Measurements from ENCODE around the gene AKR1B15.
A peak's percentile ranks its signal among the peaks of the same experiment; 100 is the strongest.
"Not testable (repeated sequence)": the region's sequence is repeated elsewhere in the genome, so short reads cannot be mapped to it uniquely, and the experiment has no call there.

AKR1B15 gene

DNA sequence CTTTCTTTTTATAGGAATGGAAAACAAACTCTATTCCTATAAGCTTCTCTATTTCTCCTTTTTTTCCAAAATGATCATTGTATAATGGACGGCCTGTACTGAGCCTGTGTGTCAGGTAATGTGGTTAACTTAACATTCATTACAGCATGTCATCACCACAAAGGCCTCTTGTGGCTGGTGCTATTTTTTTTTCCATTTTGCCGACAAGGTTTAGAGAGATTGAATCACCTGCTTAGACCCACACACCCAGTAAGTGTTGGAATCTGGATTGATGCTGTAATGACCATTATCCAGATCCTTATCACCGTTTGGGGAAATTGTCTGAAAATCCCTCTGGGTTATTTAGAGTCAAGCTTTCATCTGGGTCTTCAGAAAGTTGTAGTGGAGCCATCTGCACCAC lies 18.5 kb downstream of the AKR1B15 start:
- H3K4me1 ChIP-seq (ENCODE audit: control insufficient read depth, insufficient read depth, low read length) = peaks cover 10% of the 10 kb centered on the region
- H3K36me3 ChIP-seq (ENCODE audit: insufficient read depth, low read length) = no peaks in the 10 kb centered on the region

DNA sequence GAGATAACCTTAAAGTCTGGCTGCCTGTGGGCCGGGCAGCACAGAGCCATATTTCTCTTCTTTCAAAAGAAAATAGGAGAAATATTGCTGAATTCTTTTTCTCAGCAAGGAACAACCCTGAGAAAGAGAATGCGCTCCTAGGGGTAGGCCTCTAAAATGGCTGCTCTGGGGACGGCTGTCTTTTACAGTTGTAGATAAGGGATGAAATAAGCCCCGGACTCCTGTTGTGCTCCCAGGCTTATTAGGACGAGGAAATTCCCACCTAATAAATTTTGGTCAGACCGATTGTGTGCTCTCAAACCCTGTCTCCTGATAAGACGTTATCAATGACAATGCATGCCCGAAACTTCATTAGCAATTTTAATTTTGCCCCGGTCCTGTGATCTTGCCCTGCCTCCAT lies 21.1 kb downstream of the AKR1B15 start:
- H3K4me1 ChIP-seq (ENCODE audit: control insufficient read depth, insufficient read depth, low read length); H3K4me3 ChIP-seq (ENCODE audit: low read length); H3K4me2 ChIP-seq (ENCODE audit: low read length); H3K27me3 ChIP-seq (ENCODE audit: control insufficient read depth, insufficient read depth, low read length); H3K9me3 ChIP-seq (replicated peaks; ENCODE audit: low read length); H3K9ac ChIP-seq (ENCODE audit: low read depth, low read length); H3K36me3 ChIP-seq (ENCODE audit: insufficient read depth, low read length): not testable (repeated sequence)

More for the DNA sequence above, 18.5 kb downstream of the AKR1B15 start:
- Histone ChIP-seq H3K4me3 (ENCODE audit: low read length) (no peak overlapping the region), H3K9ac (ENCODE audit: low read depth, low read length) (no peak overlapping the region), H3K9me3 (replicated peaks; ENCODE audit: low read length) (peaks cover 9% of the 10 kb centered on the region), H3K4me2 (ENCODE audit: low read length) (no peak overlapping the region), H3K27me3 (ENCODE audit: control insufficient read depth, insufficient read depth, low read length) (no peaks in the 10 kb centered on the region)

DNA sequence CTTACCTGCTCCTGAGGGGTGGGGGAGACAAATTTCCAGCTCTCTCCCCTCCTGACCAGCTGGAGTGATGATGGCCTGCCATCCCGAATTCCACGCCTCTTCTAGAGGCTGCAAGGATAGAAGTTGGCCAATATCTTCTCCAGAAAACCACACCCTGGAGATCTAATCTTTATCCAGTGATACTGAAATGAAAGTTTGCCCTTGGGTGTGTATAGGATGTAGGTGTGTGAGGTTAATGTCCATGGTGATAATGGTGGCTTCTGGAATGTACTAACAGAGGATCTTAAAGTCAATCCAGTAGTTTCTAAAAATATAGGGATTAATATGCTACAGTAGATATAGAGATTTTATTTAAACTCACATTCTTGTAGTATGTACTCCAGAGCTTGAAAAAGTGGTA lies 22.2 kb downstream of the AKR1B15 start:
- no peak overlapping the region for H3K4me2 ChIP-seq (ENCODE audit: low read length)
- no peak overlapping the region for H3K4me3 ChIP-seq (ENCODE audit: low read length)
- no peak overlapping the region for H3K9ac ChIP-seq (ENCODE audit: low read depth, low read length)
- H3K36me3 ChIP-seq (ENCODE audit: insufficient read depth, low read length) = no peaks in the 10 kb centered on the region
- H3K9me3 ChIP-seq (replicated peaks; ENCODE audit: low read length) = no peaks in the 10 kb centered on the region
- H3K4me1 ChIP-seq (ENCODE audit: control insufficient read depth, insufficient read depth, low read length) = no peaks in the 10 kb centered on the region
- no peaks in the 10 kb centered on the region for H3K27me3 ChIP-seq (ENCODE audit: control insufficient read depth, insufficient read depth, low read length)

DNA sequence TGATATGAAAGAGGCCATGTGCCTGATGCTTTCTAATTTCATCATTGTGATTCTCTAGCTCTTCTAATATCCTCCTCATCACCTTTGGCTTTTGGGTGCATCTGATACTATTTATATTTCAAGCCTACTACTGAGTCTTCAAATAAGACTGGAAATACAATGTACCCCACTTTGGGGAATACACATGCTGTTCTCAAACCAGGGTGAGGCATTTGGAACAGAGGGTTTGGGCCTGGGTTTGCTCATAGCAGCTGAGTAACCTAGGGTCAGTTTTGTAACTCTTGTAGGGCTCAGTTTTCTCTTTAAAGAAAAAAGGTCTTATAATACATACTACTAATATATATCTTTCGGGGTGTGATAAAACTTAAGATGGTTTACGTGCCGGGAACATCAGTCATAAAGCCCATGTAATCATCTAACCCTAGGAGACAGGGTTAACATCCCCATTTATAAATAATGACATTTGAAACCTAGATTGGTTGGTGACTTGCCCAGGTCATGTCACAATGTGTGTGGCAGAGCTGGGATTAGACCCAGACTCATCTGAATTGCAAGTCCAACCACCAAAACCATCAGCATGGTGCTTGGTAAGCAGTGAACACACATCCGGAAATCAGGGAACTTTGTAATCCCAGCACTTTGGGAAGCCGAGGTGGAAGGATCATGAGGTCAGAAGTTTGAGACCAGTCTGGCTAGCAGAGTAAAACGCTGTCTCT lies 23.0 kb downstream of the AKR1B15 start:
- Histone ChIP-seq H3K4me2 (ENCODE audit: low read length) (no peak overlapping the region), H3K4me3 (ENCODE audit: low read length) (no peak overlapping the region), H3K27me3 (ENCODE audit: control insufficient read depth, insufficient read depth, low read length) (no peaks in the 10 kb centered on the region), H3K4me1 (ENCODE audit: control insufficient read depth, insufficient read depth, low read length) (no peaks in the 10 kb centered on the region), H3K9ac (ENCODE audit: low read depth, low read length) (no peak overlapping the region), H3K36me3 (ENCODE audit: insufficient read depth, low read length) (no peaks in the 10 kb centered on the region), H3K9me3 (replicated peaks; ENCODE audit: low read length) (no peaks in the 10 kb centered on the region)

DNA sequence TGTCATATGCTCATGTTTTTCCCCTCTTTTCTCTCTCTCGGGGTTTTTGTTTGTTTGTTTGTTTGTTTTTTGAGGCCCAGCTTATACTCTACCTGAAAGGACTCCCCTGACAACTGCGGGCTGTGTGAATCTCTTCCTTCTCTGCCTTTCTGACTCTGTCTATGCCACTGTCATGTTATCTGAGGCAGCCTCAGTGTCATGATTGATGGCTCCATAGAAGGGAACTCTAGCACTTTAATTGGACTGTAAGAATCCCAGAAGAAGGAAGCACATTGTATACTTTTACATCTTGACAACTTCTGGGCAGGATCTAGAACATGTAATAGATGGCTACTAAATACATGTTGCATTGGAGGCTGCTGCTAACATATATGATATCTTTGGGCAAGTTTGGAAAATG lies 25.4 kb downstream of the AKR1B15 start:
- H3K4me3 ChIP-seq (ENCODE audit: low read length) = no peak overlapping the region
- H3K27me3 ChIP-seq (ENCODE audit: control insufficient read depth, insufficient read depth, low read length) = peaks cover 7% of the 10 kb centered on the region
- H3K36me3 ChIP-seq (ENCODE audit: insufficient read depth, low read length) = no peaks in the 10 kb centered on the region
- no peaks in the 10 kb centered on the region for H3K9me3 ChIP-seq (replicated peaks; ENCODE audit: low read length)
- H3K4me2 ChIP-seq (ENCODE audit: low read length) = no peak overlapping the region
- no peaks in the 10 kb centered on the region for H3K4me1 ChIP-seq (ENCODE audit: control insufficient read depth, insufficient read depth, low read length)
- H3K9ac ChIP-seq (ENCODE audit: low read depth, low read length) = no peak overlapping the region

DNA sequence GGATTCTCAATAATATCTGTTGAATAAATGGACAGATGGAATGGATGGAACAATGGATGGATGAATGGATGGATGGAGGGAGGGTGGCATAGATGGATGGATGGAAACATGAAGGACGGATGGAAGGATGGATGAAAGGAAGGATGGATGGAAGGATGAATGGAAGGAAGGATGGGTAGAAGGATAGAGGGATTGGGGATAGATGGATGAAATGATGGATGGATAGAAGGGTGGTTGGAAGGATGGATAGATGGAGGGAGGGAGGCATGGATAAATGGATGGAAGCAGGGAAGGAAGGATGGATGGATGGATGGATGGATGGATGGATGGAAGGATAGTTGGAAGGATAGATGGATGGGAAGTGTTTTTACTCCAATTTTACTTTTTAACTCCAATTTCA lies 35.4 kb downstream of the AKR1B15 start:
- H3K4me3 ChIP-seq (ENCODE audit: low read length) = no peak overlapping the region
- H3K27me3 ChIP-seq (ENCODE audit: control insufficient read depth, insufficient read depth, low read length) = peaks cover 39% of the 10 kb centered on the region
- H3K9ac ChIP-seq (ENCODE audit: low read depth, low read length) = no peak overlapping the region
- H3K4me1 ChIP-seq (ENCODE audit: control insufficient read depth, insufficient read depth, low read length) = no peaks in the 10 kb centered on the region
- H3K36me3 ChIP-seq (ENCODE audit: insufficient read depth, low read length) = no peaks in the 10 kb centered on the region
- H3K4me2 ChIP-seq (ENCODE audit: low read length) = no peak overlapping the region
- H3K9me3 ChIP-seq (replicated peaks; ENCODE audit: low read length) = no peaks in the 10 kb centered on the region

DNA sequence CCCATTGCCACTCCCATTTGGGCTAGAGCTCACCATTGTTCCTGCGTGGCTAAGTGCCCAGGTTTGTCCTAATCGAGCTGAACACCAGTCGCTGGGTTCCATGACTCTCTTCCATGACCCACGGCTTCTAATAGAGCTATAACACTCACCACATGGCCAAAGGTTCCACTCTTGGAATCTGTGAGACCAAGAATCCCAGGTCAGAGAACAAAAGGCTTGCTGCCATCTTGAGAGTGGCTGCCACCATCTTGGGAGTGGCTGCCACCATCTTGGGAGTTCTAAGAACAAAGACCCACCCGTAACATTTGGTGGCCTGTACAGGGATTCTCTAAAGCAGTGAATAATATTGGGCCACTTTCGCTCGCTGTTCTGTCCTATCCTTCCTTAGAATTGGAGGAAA lies 37.0 kb downstream of the AKR1B15 start:
- Histone ChIP-seq H3K4me2 (ENCODE audit: low read length) (no peak overlapping the region), H3K4me1 (ENCODE audit: control insufficient read depth, insufficient read depth, low read length) (peaks cover 5% of the 10 kb centered on the region), H3K4me3 (ENCODE audit: low read length) (no peak overlapping the region), H3K9ac (ENCODE audit: low read depth, low read length) (no peak overlapping the region), H3K36me3 (ENCODE audit: insufficient read depth, low read length) (no peaks in the 10 kb centered on the region), H3K27me3 (ENCODE audit: control insufficient read depth, insufficient read depth, low read length) (peaks cover 31% of the 10 kb centered on the region), H3K9me3 (replicated peaks; ENCODE audit: low read length) (no peaks in the 10 kb centered on the region)

DNA sequence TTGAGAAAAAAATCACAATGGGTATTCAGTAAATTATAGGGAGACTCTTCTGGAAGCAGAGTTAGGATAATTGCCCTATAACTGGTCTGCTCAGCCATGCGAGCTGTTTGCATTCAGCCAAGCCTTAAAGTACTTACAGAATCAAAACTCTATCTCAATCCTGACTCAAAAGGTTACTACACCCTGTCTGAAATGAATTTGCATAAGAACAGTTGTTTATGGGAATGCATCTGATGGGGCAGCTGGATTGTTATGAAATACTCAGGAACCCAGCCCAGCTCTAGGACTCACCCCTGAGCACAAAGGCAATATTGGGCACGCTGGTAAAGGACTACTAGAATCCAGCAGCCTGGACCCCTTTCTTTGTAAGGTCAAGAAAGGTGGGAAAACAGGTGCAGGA lies 38.8 kb downstream of the AKR1B15 start:
- Histone ChIP-seq H3K36me3 (ENCODE audit: insufficient read depth, low read length) (no peaks in the 10 kb centered on the region), H3K4me3 (ENCODE audit: low read length) (no peak overlapping the region), H3K9me3 (replicated peaks; ENCODE audit: low read length) (no peaks in the 10 kb centered on the region), H3K27me3 (ENCODE audit: control insufficient read depth, insufficient read depth, low read length) (peaks cover 15% of the 10 kb centered on the region), H3K4me2 (ENCODE audit: low read length) (no peak overlapping the region), H3K9ac (ENCODE audit: low read depth, low read length) (no peak overlapping the region), H3K4me1 (ENCODE audit: control insufficient read depth, insufficient read depth, low read length) (peaks cover 5% of the 10 kb centered on the region)

DNA sequence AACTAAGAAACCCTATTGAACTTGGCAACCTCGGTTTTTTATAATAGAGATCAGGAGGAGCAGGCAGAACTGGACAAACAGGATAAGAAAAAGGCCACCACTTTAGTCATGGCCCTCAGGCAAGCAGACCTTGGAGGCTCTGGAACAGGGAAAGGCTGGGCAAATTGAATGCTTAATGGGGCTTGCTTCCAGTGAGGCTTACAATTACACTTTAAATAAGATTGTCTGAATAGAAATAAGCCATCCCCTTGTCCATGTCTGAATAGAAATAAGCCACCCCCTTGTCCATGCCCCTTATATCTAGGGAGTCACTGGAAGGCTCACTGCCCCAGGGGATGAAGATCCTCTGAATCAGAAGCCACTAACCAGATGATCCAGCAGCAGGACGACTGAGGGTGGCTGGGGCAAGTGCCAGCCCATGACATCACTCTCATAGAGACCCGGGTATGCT lies 40.6 kb downstream of the AKR1B15 start:
- Histone ChIP-seq H3K4me3 (ENCODE audit: low read length) (no peak overlapping the region), H3K4me2 (ENCODE audit: low read length) (no peak overlapping the region), H3K9ac (ENCODE audit: low read depth, low read length) (no peak overlapping the region), H3K36me3 (ENCODE audit: insufficient read depth, low read length) (no peaks in the 10 kb centered on the region), H3K27me3 (ENCODE audit: control insufficient read depth, insufficient read depth, low read length) (peaks cover 6% of the 10 kb centered on the region), H3K9me3 (replicated peaks; ENCODE audit: low read length) (no peaks in the 10 kb centered on the region), H3K4me1 (ENCODE audit: control insufficient read depth, insufficient read depth, low read length) (peaks cover 18% of the 10 kb centered on the region)

DNA sequence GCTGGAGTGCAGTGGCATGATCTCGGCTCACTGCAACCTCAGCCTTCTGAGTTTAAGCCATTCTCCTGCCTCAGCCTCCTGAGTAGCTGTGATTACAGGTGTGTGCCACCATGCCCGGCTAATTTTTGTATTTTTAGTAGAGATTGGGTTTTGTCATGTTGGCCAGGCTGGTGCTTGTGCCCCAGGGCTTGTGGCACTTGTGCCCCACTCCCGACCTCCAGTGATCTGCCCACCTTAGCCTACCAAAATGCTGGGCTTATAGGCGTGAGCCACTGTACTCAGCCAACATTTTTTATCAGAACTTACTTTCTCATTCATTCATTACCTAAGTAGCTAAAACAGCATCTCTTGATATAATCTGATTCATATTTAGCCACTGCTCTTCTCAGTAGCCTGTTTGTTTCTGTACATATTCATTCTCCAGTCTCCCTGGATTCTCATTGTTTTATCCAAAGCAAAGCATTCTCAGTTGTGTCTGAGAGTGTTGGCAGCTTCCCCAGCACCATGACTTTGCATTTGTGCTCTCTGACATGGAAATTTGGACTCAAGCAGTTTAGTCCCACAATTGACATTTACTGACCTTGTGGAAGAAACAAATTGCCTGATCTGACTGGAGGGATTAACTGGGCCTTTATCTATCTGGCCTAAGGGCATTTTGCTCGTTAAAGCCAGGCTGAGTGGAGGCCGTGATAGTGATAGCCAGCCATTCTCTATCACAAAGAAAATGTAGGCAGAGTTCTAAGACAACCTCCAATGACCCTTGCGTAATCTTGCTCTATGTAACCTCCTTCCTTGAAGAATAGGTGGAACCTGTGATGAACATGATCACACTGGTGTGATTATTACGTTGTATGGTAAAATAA lies 44.9 kb downstream of the AKR1B15 start:
- no peaks in the 10 kb centered on the region for H3K27me3 ChIP-seq (ENCODE audit: control insufficient read depth, insufficient read depth, low read length)
- H3K4me3 ChIP-seq (ENCODE audit: low read length) = no peak overlapping the region
- H3K4me2 ChIP-seq (ENCODE audit: low read length) = no peak overlapping the region
- no peaks in the 10 kb centered on the region for H3K36me3 ChIP-seq (ENCODE audit: insufficient read depth, low read length)
- H3K9me3 ChIP-seq (replicated peaks; ENCODE audit: low read length) = no peaks in the 10 kb centered on the region
- peaks cover 21% of the 10 kb centered on the region for H3K4me1 ChIP-seq (ENCODE audit: control insufficient read depth, insufficient read depth, low read length)
- H3K9ac ChIP-seq (ENCODE audit: low read depth, low read length) = peak overlapping the region; percentile 59

DNA sequence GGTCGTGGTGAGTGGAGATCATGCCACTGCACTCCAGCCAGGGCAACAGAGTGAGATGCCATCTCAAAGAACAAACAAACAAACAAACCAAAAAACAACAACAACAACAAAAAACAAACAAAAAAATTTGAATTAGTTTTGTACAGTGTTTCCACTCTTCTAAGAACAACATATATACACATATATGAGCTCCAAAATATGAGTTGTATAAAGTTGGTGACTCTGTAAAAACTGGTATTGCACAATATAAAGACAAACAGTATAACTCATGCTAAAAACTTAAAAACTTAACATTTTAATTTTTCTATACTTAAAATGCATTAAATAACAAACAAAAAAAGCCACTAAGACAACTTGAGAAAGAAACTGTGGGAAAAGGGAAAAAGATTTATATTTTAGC lies 46.0 kb downstream of the AKR1B15 start:
- H3K4me1 ChIP-seq (ENCODE audit: control insufficient read depth, insufficient read depth, low read length) = peaks cover 18% of the 10 kb centered on the region
- no peaks in the 10 kb centered on the region for H3K27me3 ChIP-seq (ENCODE audit: control insufficient read depth, insufficient read depth, low read length)
- H3K36me3 ChIP-seq (ENCODE audit: insufficient read depth, low read length) = no peaks in the 10 kb centered on the region
- H3K4me3 ChIP-seq (ENCODE audit: low read length) = no peak overlapping the region
- H3K9ac ChIP-seq (ENCODE audit: low read depth, low read length) = no peak overlapping the region
- H3K4me2 ChIP-seq (ENCODE audit: low read length) = no peak overlapping the region
- H3K9me3 ChIP-seq (replicated peaks; ENCODE audit: low read length) = no peaks in the 10 kb centered on the region

Measured in skeletal muscle satellite cell (primary cell).